Lung (tissue), 12 donors: Measurements from ENCODE around the gene CAPSL. TPM values are rescaled to one million over a fixed set of nuclear protein-coding genes. Genes with fewer than 3 reads are reported as not detected.
"Not testable (repeated sequence)": the region's sequence is repeated elsewhere in the genome, so short reads cannot be mapped to it uniquely, and the experiment has no call there.

Experiments used
- ATAC-seq: fragments of 200-7000 bp; cut with Tn5 transposase; one replicate; pipeline ENCODE4 v1.9.1; 2020; ENCODE audit warnings: moderate number of reproducible peaks; ENCODE audit not compliant: insufficient read depth, low FRiP score
- DNase-seq, 3 donors: peaks; one replicate each; pipeline ENCODE4 v3.0.0-alpha.2; 2013 to 2017
- H3K27ac ChIP-seq, 2 donors: one replicate each; pipeline ENCODE4 v1.5.1; 2013; ENCODE audit warnings: mild to moderate bottlenecking in 2 of 2, moderate library complexity in 2 of 2, control low read depth in 1 of 2, inconsistent platforms in 1 of 2, low read depth in 1 of 2, low read length in 1 of 2
- H3K27me3 ChIP-seq, 3 donors: one replicate each; pipeline ENCODE4 v1.5.1; 2013; ENCODE audit warnings: low read length in 2 of 3; ENCODE audit not compliant: control insufficient read depth in 3 of 3, insufficient read depth in 3 of 3
- H3K36me3 ChIP-seq, 4 donors: one replicate each; pipeline ENCODE4 v1.5.1; 2013; ENCODE audit warnings: low read length in 4 of 4, mild to moderate bottlenecking in 1 of 4, moderate library complexity in 1 of 4; ENCODE audit not compliant: control insufficient read depth in 4 of 4, insufficient read depth in 4 of 4
- H3K4me1 ChIP-seq, 5 donors: one replicate each; pipeline ENCODE4 v1.5.1; 2013; ENCODE audit warnings: low read length in 5 of 5, mild to moderate bottlenecking in 2 of 5, moderate library complexity in 1 of 5; ENCODE audit not compliant: control insufficient read depth in 5 of 5, insufficient read depth in 5 of 5
- H3K4me3 ChIP-seq: one replicate; pipeline ENCODE4 v1.5.1; 2013; ENCODE audit warnings: mild to moderate bottlenecking, control low read depth, moderate library complexity
- H3K9ac ChIP-seq, 2 donors: one replicate each; pipeline ENCODE4 v1.5.1; 2013; ENCODE audit warnings: low read length in 2 of 2, control low read depth in 1 of 2; ENCODE audit not compliant: insufficient read depth in 1 of 2
- H3K9me3 ChIP-seq, 4 donors: one replicate each; pipeline ENCODE4 v1.5.1; 2013; ENCODE audit warnings: low read length in 3 of 4, mild to moderate bottlenecking in 1 of 4, moderate library complexity in 1 of 4; ENCODE audit not compliant: control insufficient read depth in 4 of 4, insufficient read depth in 3 of 4
- CTCF ChIP-seq: IDR thresholded peaks from 2 replicates; pipeline ENCODE4 v1.5.1; 2012; ENCODE audit warnings: mild to moderate bottlenecking; ENCODE audit errors: control extremely low read depth, extremely low read depth
- WGBS, 2 donors: extraction: QIAGEN DNeasy Blood & Tissue Kit; methylation state at CpG; one replicate each; pipeline ENCODE4 v1.1.7; 2013; 5-methylcytosine and 5-hydroxymethylcytosine counted together
- polyA plus RNA-seq, 2 donors: library from polyadenylated mRNA; stranded (reverse); fragments of 200-250 nt; gene quantifications; one replicate each; pipeline ENCODE4 v1.2.1, GENCODE V29; 2013
- total RNA-seq, 2 donors: library from RNA; depleted of rRNA in 1 of 2; stranded (reverse); fragments of >200 nt in 1 of 2; gene quantifications; one replicate each; pipeline ENCODE4 v1.2.1, GENCODE V29; 2014 to 2021
- donor health status: control.
- donor health status: control.
- donor health status: Bipolar disorder and iron deficiency.
- donor health status: healthy.
- donor health status: DM: yes; HTN: yes; CAD: no.

Gene CAPSL
- total and polyA plus RNA-seq, 4 donors, result 15.9 to 37.9 (median 21.2) TPM

DNA sequence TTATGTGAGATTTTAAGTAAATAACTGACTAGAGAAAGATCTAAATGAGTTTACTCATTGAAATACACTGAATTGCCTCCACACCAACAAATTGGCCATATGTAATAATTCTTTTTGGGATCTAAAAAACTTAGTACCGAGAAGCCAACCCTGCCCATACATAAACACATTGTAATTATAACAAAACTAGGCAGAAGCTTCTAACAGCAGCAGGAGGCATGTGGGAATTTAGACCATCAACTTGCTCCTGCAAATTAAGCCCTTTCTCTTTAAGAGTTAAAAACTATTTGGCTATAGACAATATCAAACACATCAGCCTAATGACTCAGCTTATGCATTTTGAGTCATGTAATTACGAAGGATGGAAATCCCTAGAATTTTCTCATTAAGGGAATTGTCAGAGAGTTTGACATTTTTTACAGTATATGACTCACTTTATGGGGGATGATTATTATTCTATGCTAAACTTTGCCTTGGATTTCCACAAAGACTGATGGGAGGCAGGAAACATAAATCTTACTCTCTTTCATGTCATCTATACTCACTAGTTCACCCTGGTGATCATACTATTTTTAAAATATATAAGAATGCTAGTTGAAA is 80.7 kb downstream of the CAPSL start:
- no peak overlapping the region for H3K4me3 ChIP-seq
- 53 to 71% methylated on average over 2 of the region's 2 CpGs for WGBS, 2 donors
- H3K36me3 ChIP-seq, result no peaks in the 10 kb centered on the region
- DNase-seq, result no peak
- H3K4me1 ChIP-seq, result peaks cover 0 to 6% (median 0%) of the 10 kb centered on the region in 5 donors
- no peak overlapping the region for H3K27ac ChIP-seq
- H3K9ac ChIP-seq, result no peak overlapping the region
- no peaks in the 10 kb centered on the region for H3K9me3 ChIP-seq
- no peak for TF ChIP-seq CTCF
- no peak for ATAC-seq
- no peaks in the 10 kb centered on the region for H3K27me3 ChIP-seq

- Histone ChIP-seq H3K27me3 (no peaks in the 10 kb centered on the region), H3K4me3 (no peak within 1 kb of the TSS), H3K36me3 (no peaks in the 10 kb centered on the region), H3K9ac (no peak within 1 kb of the TSS), H3K4me1 (peaks cover 0 to 6% (median 0%) of the 10 kb centered on the region in 5 donors), H3K27ac (no peak within 1 kb of the TSS), H3K9me3 (no peaks in the 10 kb centered on the region)
- no peak for TF ChIP-seq CTCF
- 29 to 50% methylated on average over 1 of the region's 1 CpG for WGBS, 2 donors
- no peak for ATAC-seq
- DNase-seq, result no peak
Measured at GRCh38 chr5:35856765-35857351, 81.6 kb downstream of the CAPSL start, which contains the start of gene IL7R. TSS of gene IL7R (plus strand) at chr5:35856891. CDS start at chr5:35856978, 87 bp downstream.

- peaks cover 0 to 10% (median 0%) of the 10 kb centered on the region in 5 donors for H3K4me1 ChIP-seq
- WGBS, 2 donors, result 86 to 91% methylated on average over 5 of the region's 5 CpGs
- not testable (repeated sequence) for ATAC-seq, H3K36me3 ChIP-seq, H3K9ac ChIP-seq, H3K4me3 ChIP-seq, H3K27ac ChIP-seq, H3K27me3 ChIP-seq, H3K9me3 ChIP-seq, DNase-seq
Measured at GRCh38 chr5:35856186-35856764, 82.1 kb downstream of the CAPSL start.

GRCh38 chr5:35855187-35855586 is 83.2 kb downstream of the CAPSL start:
- no peaks in the 10 kb centered on the region for H3K9me3 ChIP-seq
- no peak overlapping the region for H3K4me3 ChIP-seq
- ATAC-seq (no peak), DNase-seq (no peak)
- no peaks in the 10 kb centered on the region for H3K27me3 ChIP-seq
- H3K36me3 ChIP-seq, result no peaks in the 10 kb centered on the region
- H3K27ac ChIP-seq, result no peak overlapping the region
- H3K4me1 ChIP-seq, result peaks cover 0 to 14% (median 0%) of the 10 kb centered on the region in 5 donors
- no peak for TF ChIP-seq CTCF
- WGBS, 2 donors, result 67 to 73% methylated on average over 1 of the region's 1 CpG
- H3K9ac ChIP-seq, result no peak overlapping the region
